OCI-LY7 (cell line): ENCODE results near the gene CDKN2AIPNL. TPM values are rescaled to one million over a fixed set of nuclear protein-coding genes. Genes with fewer than 3 reads are reported as not detected.

Source experiments
- BruUV-seq: library from RNA; stranded (reverse); fragments of 400-500 nt; replicated peaks from 2 replicates; lab custom pipeline; 2021; lab: Mats Ljungman, UMichigan
- CTCF ChIA-PET: fragments of 300-600 bp; sonication (Branson Sonifier 250); formaldehyde crosslinking; loops from one replicate; lab custom pipeline; 2022; ENCODE audit warnings: antibody characterized with exemption; ENCODE audit not compliant: unreplicated experiment; lab: Charles Lee
- POLR2A ChIA-PET: fragments of 300-600 bp; sonication (Branson Sonifier 250); formaldehyde crosslinking; loops from one replicate; lab custom pipeline; 2022; ENCODE audit warnings: antibody characterized with exemption; lab: Charles Lee
- DNase-seq: peaks from one replicate; pipeline ENCODE4 v3.0.0-alpha.2; 2015; ENCODE audit warnings: low spot score
- H2AFZ ChIP-seq: fragments of 200-600 bp; sonication (generic), shearing (Covaris generic); 2 replicates; pipeline ENCODE4 v1.6.1; 2014; ENCODE audit warnings: mild to moderate bottlenecking, antibody characterized with exemption, low read length, moderate library complexity
- H3K27ac ChIP-seq: fragments of 200-600 bp; sonication (generic); 2 replicates; pipeline ENCODE4 v1.5.1; 2014; ENCODE audit warnings: mixed run types, low read depth, mild to moderate bottlenecking, moderate library complexity, low read length, inconsistent platforms; ENCODE audit not compliant: poor library complexity, severe bottlenecking
- H3K36me3 ChIP-seq: fragments of 200-600 bp; sonication (generic); 2 replicates; pipeline ENCODE4 v1.6.1; 2014; ENCODE audit warnings: mild to moderate bottlenecking, antibody characterized with exemption, low read length, moderate library complexity, mixed read lengths; ENCODE audit not compliant: insufficient read depth
- H3K4me1 ChIP-seq: fragments of 200-600 bp; sonication (generic); 2 replicates; pipeline ENCODE4 v1.5.1; 2014; ENCODE audit warnings: mild to moderate bottlenecking, low read length; ENCODE audit not compliant: insufficient read depth, poor library complexity, severe bottlenecking
- H3K4me2 ChIP-seq: fragments of 200-600 bp; sonication (generic); 2 replicates; pipeline ENCODE4 v1.6.1; 2014; ENCODE audit warnings: mild to moderate bottlenecking, low read length
- H3K4me3 ChIP-seq: fragments of 200-600 bp; sonication (generic); 2 replicates; pipeline ENCODE4 v1.5.1; 2014; ENCODE audit warnings: mild to moderate bottlenecking, low read depth, low read length; ENCODE audit not compliant: poor library complexity, severe bottlenecking
- H3K79me2 ChIP-seq: fragments of 200-600 bp; sonication (generic); 2 replicates; pipeline ENCODE4 v1.6.1; 2016; ENCODE audit warnings: low read depth, mild to moderate bottlenecking, low read length, moderate library complexity, mixed read lengths; ENCODE audit not compliant: insufficient read depth
- H3K9me2 ChIP-seq: fragments of 200-600 bp; sonication (generic); 2 replicates; pipeline ENCODE4 v1.6.1; 2016; ENCODE audit warnings: mild to moderate bottlenecking, low read length, mixed read lengths; ENCODE audit not compliant: insufficient read depth
- H3K9me3 ChIP-seq: fragments of 200-600 bp; sonication (generic); 2 replicates; pipeline ENCODE4 v1.6.1; 2014; ENCODE audit warnings: mild to moderate bottlenecking, mixed run types, low read length, mixed read lengths
- H4K20me1 ChIP-seq: fragments of 200-600 bp; sonication (generic); 2 replicates; pipeline ENCODE4 v1.6.1; 2014; ENCODE audit warnings: mild to moderate bottlenecking, antibody characterized with exemption, low read length, moderate library complexity, mixed read lengths; ENCODE audit not compliant: insufficient read depth
- CTCF ChIP-seq: fragments of 200-600 bp; sonication (generic); conservative IDR thresholded peaks from 2 replicates; pipeline ENCODE4 v1.5.1; 2014; ENCODE audit warnings: mild to moderate bottlenecking, antibody characterized with exemption, low read length, moderate library complexity, mixed read lengths
- EZH2phosphoT487 ChIP-seq: fragments of 200-600 bp; sonication (generic); IDR thresholded peaks from 2 replicates; pipeline ENCODE4 v1.6.1; 2018; ENCODE audit warnings: low read depth, borderline replicate concordance, mild to moderate bottlenecking, mixed run types, antibody characterized with exemption, low read length, moderate library complexity, mixed read lengths
- intact Hi-C: fragments of 100-400 bp; cut with micrococcal nuclease; formaldehyde crosslinking; loops from one replicate; pipeline ENCODE4 v1.10.0; 2022; ENCODE audit not compliant: unreplicated experiment
- total RNA-seq, 2 experiments: library from RNA; depleted of rRNA in 1 of 2; stranded (reverse); fragments of >200 nt in 1 of 2; shearing (Covaris generic) in 1 of 2; gene quantifications; 2 replicates each; pipeline ENCODE4 v1.2.3, GENCODE V29; 2014 to 2022

Gene CDKN2AIPNL
- total RNA-seq, 2 experiments from 2014 or later: 45.7 to 47.8 TPM

GRCh38 chr5:134406390-134406789, 5.3 kb downstream of the CDKN2AIPNL start:
- Histone ChIP-seq H3K36me3 (peaks cover 42% of the 10 kb centered on the region), H4K20me1 (no peaks in the 10 kb centered on the region), H3K4me3 (no peak overlapping the region), H3K79me2 (peaks cover 24% of the 10 kb centered on the region), H3K27ac (no peak overlapping the region), H3K9me2 (no peaks in the 10 kb centered on the region), H3K9me3 (no peaks in the 10 kb centered on the region), H3K4me2 (no peak overlapping the region), H3K4me1 (peaks cover 16% of the 10 kb centered on the region), H2AFZ (no peak overlapping the region)
- TF ChIP-seq CTCF (no peak), EZH2phosphoT487 (no peak)
- no peak for DNase-seq
- BruUV-seq: no TSS peak
- POLR2A ChIA-PET: interaction anchor here (0.6 to 1.2 kb wide), 2 partner anchors 102 to 147 kb away, joined by 3 to 7 read pairs; no protein-coding TSS in a partner anchor
- CTCF ChIA-PET: no interaction called here
- intact Hi-C loops: no loop called here

DNA sequence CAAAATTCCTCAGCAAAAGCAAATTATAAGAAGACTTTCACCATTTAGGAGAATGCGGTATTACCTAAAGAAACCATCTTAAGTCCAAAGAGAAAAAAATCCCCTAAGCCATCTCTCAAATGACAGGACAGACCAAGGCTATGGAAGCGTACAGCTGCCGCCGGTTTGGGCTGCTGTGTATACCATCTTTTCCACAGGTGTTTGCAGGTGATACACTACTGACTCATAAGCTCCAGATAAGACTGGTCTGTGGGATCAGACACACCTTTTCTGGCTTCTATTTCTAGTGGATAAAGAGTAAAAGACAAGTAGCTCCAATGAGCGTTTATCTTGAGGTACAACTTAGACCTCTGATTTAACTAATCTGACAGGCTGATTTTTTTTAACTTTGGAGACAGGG, 7.7 kb downstream of the CDKN2AIPNL start:
- POLR2A ChIA-PET: interaction anchor here (1.5 kb wide), 1 partner anchor 10 kb away, joined by 3 read pairs; no protein-coding TSS in a partner anchor
- peaks cover 49% of the 10 kb centered on the region for H3K36me3 ChIP-seq
- H3K9me2 ChIP-seq: no peaks in the 10 kb centered on the region
- TF ChIP-seq CTCF: no peak
- no peak for TF ChIP-seq EZH2phosphoT487
- H4K20me1 ChIP-seq: no peaks in the 10 kb centered on the region
- BruUV-seq: no TSS peak
- intact Hi-C loops: no loop called here
- no peak overlapping the region for H3K27ac ChIP-seq
- H2AFZ ChIP-seq: no peak overlapping the region
- H3K79me2 ChIP-seq: no peaks in the 10 kb centered on the region; the same call in 1 of the 2 replicates
- H3K9me3 ChIP-seq: no peaks in the 10 kb centered on the region
- CTCF ChIA-PET: no interaction called here
- H3K4me1 ChIP-seq: no peaks in the 10 kb centered on the region
- no peak for DNase-seq
- no peak overlapping the region for H3K4me3 ChIP-seq
- no peak overlapping the region for H3K4me2 ChIP-seq

GRCh38 chr5:134398609-134399155, 13.0 kb downstream of the CDKN2AIPNL start:
- H3K4me1 ChIP-seq: no peaks in the 10 kb centered on the region
- POLR2A ChIA-PET: no interaction called here
- H4K20me1 ChIP-seq: no peaks in the 10 kb centered on the region
- H3K36me3 ChIP-seq: peaks cover 62% of the 10 kb centered on the region
- TF ChIP-seq CTCF (no peak), EZH2phosphoT487 (no peak)
- CTCF ChIA-PET: no interaction called here
- no peak for DNase-seq
- H3K79me2 ChIP-seq: no peaks in the 10 kb centered on the region
- no peaks in the 10 kb centered on the region for H3K9me3 ChIP-seq
- intact Hi-C loops: no loop called here
- H3K4me3 ChIP-seq: no peak overlapping the region
- no peak overlapping the region for H2AFZ ChIP-seq
- H3K27ac ChIP-seq: no peak overlapping the region
- no TSS peak for BruUV-seq
- H3K4me2 ChIP-seq: no peak overlapping the region
- no peaks in the 10 kb centered on the region for H3K9me2 ChIP-seq
